DOHH2 (cell line): ENCODE results near the gene NSUN5.

Source experiments
- H3F3A ChIP-seq: fragments of 200-600 bp; sonication (generic), shearing (Covaris generic); 2 replicates; pipeline ENCODE4 v1.6.0; 2016; ENCODE audit warnings: antibody characterized with exemption, mild to moderate bottlenecking; ENCODE audit not compliant: control insufficient read depth, insufficient read depth
- H3K27ac ChIP-seq: fragments of 200-600 bp; sonication (generic); 2 replicates; pipeline ENCODE4 v1.5.1; 2014; ENCODE audit warnings: low read depth, mild to moderate bottlenecking, low read length, moderate library complexity
- H3K27me3 ChIP-seq: fragments of 200-600 bp; sonication (generic); 2 replicates; pipeline ENCODE4 v1.6.1; 2014; ENCODE audit warnings: mild to moderate bottlenecking, low read length, mixed read lengths; ENCODE audit not compliant: control insufficient read depth
- H3K36me3 ChIP-seq: fragments of 200-600 bp; sonication (generic); 2 replicates; pipeline ENCODE4 v1.6.1; 2014; ENCODE audit warnings: mild to moderate bottlenecking, low read length, moderate library complexity, mixed read lengths; ENCODE audit not compliant: control insufficient read depth
- H3K4me1 ChIP-seq: fragments of 200-600 bp; sonication (generic); 2 replicates; pipeline ENCODE4 v1.6.1; 2014; ENCODE audit warnings: mild to moderate bottlenecking, low read length, mixed read lengths; ENCODE audit not compliant: control insufficient read depth
- H3K4me2 ChIP-seq: fragments of 200-600 bp; sonication (generic); 2 replicates; pipeline ENCODE4 v1.6.0; 2014; ENCODE audit warnings: mild to moderate bottlenecking, low read length, moderate library complexity
- H3K4me3 ChIP-seq: fragments of 200-600 bp; sonication (generic); 2 replicates; pipeline ENCODE4 v1.5.1; 2014; ENCODE audit warnings: mild to moderate bottlenecking, low read length, mixed read lengths
- H3K79me2 ChIP-seq: fragments of 200-600 bp; sonication (generic); 2 replicates; pipeline ENCODE4 v1.6.1; 2014; ENCODE audit warnings: mild to moderate bottlenecking, low read length, mixed read lengths; ENCODE audit not compliant: control insufficient read depth
- H3K9me2 ChIP-seq: fragments of 200-600 bp; sonication (generic); replicated peaks from 2 replicates; pipeline ENCODE4 v1.6.1; 2014; ENCODE audit warnings: mild to moderate bottlenecking, low read length, mixed read lengths; ENCODE audit not compliant: control insufficient read depth
- H3K9me3 ChIP-seq: fragments of 200-600 bp; sonication (generic); 2 replicates; pipeline ENCODE4 v1.6.1; 2014; ENCODE audit warnings: antibody characterized with exemption, low read length, mixed read lengths; ENCODE audit not compliant: control insufficient read depth, insufficient read depth
- H4K20me1 ChIP-seq: fragments of 200-600 bp; sonication (generic); 2 replicates; pipeline ENCODE4 v1.6.0; 2014; ENCODE audit warnings: low read depth, mild to moderate bottlenecking, antibody characterized with exemption, low read length, moderate library complexity; ENCODE audit not compliant: control insufficient read depth, insufficient read depth
- CTCF ChIP-seq: fragments of 200-600 bp; sonication (generic); IDR thresholded peaks from one replicate; pipeline ENCODE4 v1.5.1; 2014; ENCODE audit warnings: antibody characterized with exemption, mild to moderate bottlenecking, low read depth, low read length; ENCODE audit not compliant: poor library complexity, severe bottlenecking
- EZH2phosphoT487 ChIP-seq: fragments of 200-600 bp; sonication (generic); IDR thresholded peaks from 2 replicates; pipeline ENCODE4 v1.6.1; 2017; ENCODE audit warnings: borderline replicate concordance, mild to moderate bottlenecking, antibody characterized with exemption, low read length, moderate library complexity, mixed read lengths

The NSUN5 gene

GRCh38 chr7:73308665-73309214 lies at the start of gene NSUN5:
TSS of gene NSUN5 (minus strand) at chr7:73308826. CDS start at chr7:73308790, 36 bp downstream.
- peaks cover 6% of the 10 kb centered on the region; the same call in 1 of the 2 replicates for H4K20me1 ChIP-seq
- no peaks in the 10 kb centered on the region for H3F3A ChIP-seq
- peak within 1 kb of the TSS; percentile 72 for H3K4me2 ChIP-seq
- H3K27me3 ChIP-seq, result no peaks in the 10 kb centered on the region
- TF ChIP-seq EZH2phosphoT487, result no peak
- no peak for TF ChIP-seq CTCF
- no peaks in the 10 kb centered on the region for H3K9me3 ChIP-seq
- H3K36me3 ChIP-seq, result peaks cover 39% of the 10 kb centered on the region
- no peaks in the 10 kb centered on the region for H3K9me2 ChIP-seq
- H3K79me2 ChIP-seq, result peaks cover 36% of the 10 kb centered on the region
- H3K4me1 ChIP-seq, result peaks cover 20% of the 10 kb centered on the region
- H3K4me3 ChIP-seq, result peak within 1 kb of the TSS; percentile 78
- peak within 1 kb of the TSS; percentile 57 for H3K27ac ChIP-seq

GRCh38 chr7:73356159-73356558 lies 47.5 kb upstream of the NSUN5 start:
- TF ChIP-seq CTCF, result no peak
- TF ChIP-seq EZH2phosphoT487, result no peak
- H3K27me3 ChIP-seq, result no peaks in the 10 kb centered on the region
- H3K79me2 ChIP-seq, result no peaks in the 10 kb centered on the region
- no peaks in the 10 kb centered on the region for H3K9me3 ChIP-seq
- H4K20me1 ChIP-seq, result no peaks in the 10 kb centered on the region
- no peaks in the 10 kb centered on the region for H3K9me2 ChIP-seq
- no peak overlapping the region for H3K4me3 ChIP-seq
- H3K4me1 ChIP-seq, result no peaks in the 10 kb centered on the region
- no peak overlapping the region for H3K4me2 ChIP-seq
- H3K36me3 ChIP-seq, result no peaks in the 10 kb centered on the region
- no peaks in the 10 kb centered on the region for H3F3A ChIP-seq
- no peak overlapping the region for H3K27ac ChIP-seq

- no peaks in the 10 kb centered on the region for H3K4me1 ChIP-seq
- H3K79me2 ChIP-seq, result no peaks in the 10 kb centered on the region
- no peaks in the 10 kb centered on the region for H3K36me3 ChIP-seq
- no peak overlapping the region for H3K4me3 ChIP-seq
- no peaks in the 10 kb centered on the region for H4K20me1 ChIP-seq
- TF ChIP-seq EZH2phosphoT487, result no peak
- TF ChIP-seq CTCF, result no peak
- H3K9me2 ChIP-seq, result no peaks in the 10 kb centered on the region
- H3F3A ChIP-seq, result no peaks in the 10 kb centered on the region
- no peaks in the 10 kb centered on the region for H3K27me3 ChIP-seq
- H3K27ac ChIP-seq, result no peak overlapping the region
- no peaks in the 10 kb centered on the region for H3K9me3 ChIP-seq
- H3K4me2 ChIP-seq, result no peak overlapping the region
These were observed 46.2 kb upstream of the NSUN5 start for GRCh38 chr7:73354821-73355220.
